MM.1S (cell line): ENCODE results near the gene HOXD1.

Experiments
- DNase-seq: peaks from one replicate; pipeline ENCODE4 v3.0.0-alpha.2; 2015
- H2AFZ ChIP-seq: fragments of 300-600 bp; sonication (generic); 2 replicates; pipeline ENCODE4 v1.6.0; 2016; ENCODE audit warnings: antibody characterized with exemption, low read length
- H3F3A ChIP-seq: fragments of 300-600 bp; sonication (generic); 2 replicates; pipeline ENCODE4 v1.6.1; 2016; ENCODE audit warnings: mild to moderate bottlenecking, antibody characterized with exemption, low read length, moderate library complexity, mixed read lengths; ENCODE audit not compliant: insufficient read depth
- H3K27ac ChIP-seq: fragments of 300-600 bp; sonication (generic); 2 replicates; pipeline ENCODE4 v1.5.1; 2016; ENCODE audit warnings: mild to moderate bottlenecking, low read length
- H3K27me3 ChIP-seq: fragments of 300-600 bp; sonication (generic); replicated peaks from 2 replicates; pipeline ENCODE4 v1.6.0; 2016; ENCODE audit warnings: low read length; ENCODE audit not compliant: insufficient read depth
- H3K36me3 ChIP-seq: fragments of 300-600 bp; sonication (generic); replicated peaks from 2 replicates; pipeline ENCODE4 v1.6.1; 2016; ENCODE audit warnings: mild to moderate bottlenecking, low read length, mixed read lengths; ENCODE audit not compliant: insufficient read depth
- H3K4me1 ChIP-seq: fragments of 300-600 bp; sonication (generic); 2 replicates; pipeline ENCODE4 v1.6.1; 2016; ENCODE audit warnings: low read length, mixed read lengths
- H3K4me2 ChIP-seq: fragments of 300-600 bp; sonication (generic); 2 replicates; pipeline ENCODE4 v1.6.0; 2016; ENCODE audit warnings: low read depth, low read length
- H3K4me3 ChIP-seq: fragments of 300-600 bp; sonication (generic); 2 replicates; pipeline ENCODE4 v1.5.1; 2016; ENCODE audit warnings: low read length, mixed read lengths
- H3K79me2 ChIP-seq: fragments of 300-600 bp; sonication (generic); 2 replicates; pipeline ENCODE4 v1.6.1; 2016; ENCODE audit warnings: mixed run types, low read length, mixed read lengths
- H3K9ac ChIP-seq: fragments of 300-600 bp; sonication (generic); 2 replicates; pipeline ENCODE4 v1.6.1; 2016; ENCODE audit warnings: low read length, mixed read lengths
- H3K9me2 ChIP-seq: fragments of 300-600 bp; sonication (generic); replicated peaks from 2 replicates; pipeline ENCODE4 v1.6.1; 2016; ENCODE audit warnings: mild to moderate bottlenecking, low read length, mixed read lengths; ENCODE audit not compliant: insufficient read depth
- H3K9me3 ChIP-seq: fragments of 300-600 bp; sonication (generic); replicated peaks from 2 replicates; pipeline ENCODE4 v1.6.1; 2016; ENCODE audit warnings: mild to moderate bottlenecking, low read length, mixed read lengths; ENCODE audit not compliant: insufficient read depth
- H4K20me1 ChIP-seq: fragments of 300-600 bp; sonication (generic); 2 replicates; pipeline ENCODE4 v1.6.1; 2016; ENCODE audit warnings: mild to moderate bottlenecking, low read length, moderate library complexity, mixed read lengths; ENCODE audit not compliant: insufficient read depth
- EZH2 ChIP-seq: fragments of 300-600 bp; sonication (generic); optimal IDR thresholded peaks from 2 replicates; pipeline ENCODE3; 2017; ENCODE audit warnings: low read depth, mild to moderate bottlenecking, antibody characterized with exemption, low read length, mixed read lengths
- EZH2phosphoT487 ChIP-seq: fragments of 300-600 bp; sonication (generic); IDR thresholded peaks from 2 replicates; pipeline ENCODE4 v1.6.1; 2018; ENCODE audit warnings: antibody characterized with exemption, low read length
- TF ChIP-seq, protein P1 (sequence below): fragments of 300-600 bp; sonication (generic); IDR thresholded peaks from 2 replicates; pipeline ENCODE4 v1.5.1; 2016; ENCODE audit warnings: antibody characterized with exemption, low read length, mixed read lengths

Gene HOXD1

GRCh38 chr2:176149939-176150583, 38.4 kb upstream of the HOXD1 start:
- no peak for DNase-seq
- H3K4me2 ChIP-seq: no peak overlapping the region
- H4K20me1 ChIP-seq: no peaks in the 10 kb centered on the region
- no peak overlapping the region for H3K9ac ChIP-seq
- no peaks in the 10 kb centered on the region for H3K9me2 ChIP-seq
- TF ChIP-seq, protein P1, sequence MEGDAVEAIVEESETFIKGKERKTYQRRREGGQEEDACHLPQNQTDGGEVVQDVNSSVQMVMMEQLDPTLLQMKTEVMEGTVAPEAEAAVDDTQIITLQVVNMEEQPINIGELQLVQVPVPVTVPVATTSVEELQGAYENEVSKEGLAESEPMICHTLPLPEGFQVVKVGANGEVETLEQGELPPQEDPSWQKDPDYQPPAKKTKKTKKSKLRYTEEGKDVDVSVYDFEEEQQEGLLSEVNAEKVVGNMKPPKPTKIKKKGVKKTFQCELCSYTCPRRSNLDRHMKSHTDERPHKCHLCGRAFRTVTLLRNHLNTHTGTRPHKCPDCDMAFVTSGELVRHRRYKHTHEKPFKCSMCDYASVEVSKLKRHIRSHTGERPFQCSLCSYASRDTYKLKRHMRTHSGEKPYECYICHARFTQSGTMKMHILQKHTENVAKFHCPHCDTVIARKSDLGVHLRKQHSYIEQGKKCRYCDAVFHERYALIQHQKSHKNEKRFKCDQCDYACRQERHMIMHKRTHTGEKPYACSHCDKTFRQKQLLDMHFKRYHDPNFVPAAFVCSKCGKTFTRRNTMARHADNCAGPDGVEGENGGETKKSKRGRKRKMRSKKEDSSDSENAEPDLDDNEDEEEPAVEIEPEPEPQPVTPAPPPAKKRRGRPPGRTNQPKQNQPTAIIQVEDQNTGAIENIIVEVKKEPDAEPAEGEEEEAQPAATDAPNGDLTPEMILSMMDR: no peak
- no peak for TF ChIP-seq EZH2
- TF ChIP-seq EZH2phosphoT487: no peak
- H3K4me1 ChIP-seq: no peaks in the 10 kb centered on the region
- H3K27ac ChIP-seq: no peak overlapping the region
- peaks cover 15% of the 10 kb centered on the region for H3K27me3 ChIP-seq
- H3K79me2 ChIP-seq: no peaks in the 10 kb centered on the region
- H3K4me3 ChIP-seq: no peak overlapping the region
- no peaks in the 10 kb centered on the region for H3F3A ChIP-seq
- no peak overlapping the region for H2AFZ ChIP-seq
- H3K9me3 ChIP-seq: no peaks in the 10 kb centered on the region
- no peaks in the 10 kb centered on the region for H3K36me3 ChIP-seq

- Histone ChIP-seq H3K27ac (no peak overlapping the region), H3K4me1 (no peaks in the 10 kb centered on the region), H3K27me3 (peaks cover 15% of the 10 kb centered on the region), H3K9ac (no peak overlapping the region), H3K79me2 (no peaks in the 10 kb centered on the region), H3K36me3 (no peaks in the 10 kb centered on the region), H3K9me2 (no peaks in the 10 kb centered on the region), H3K4me3 (no peak overlapping the region), H3K9me3 (no peaks in the 10 kb centered on the region), H2AFZ (no peak overlapping the region), H3F3A (no peaks in the 10 kb centered on the region), H4K20me1 (no peaks in the 10 kb centered on the region), H3K4me2 (no peak overlapping the region)
- TF ChIP-seq, protein P1: no peak
- TF ChIP-seq EZH2phosphoT487 (no peak), EZH2 (no peak)
- no peak for DNase-seq
These were observed 37.7 kb upstream of the HOXD1 start for GRCh38 chr2:176150584-176151441.

- no peak within 1 kb of the TSS for H3K4me2 ChIP-seq
- DNase-seq: no peak
- H3K79me2 ChIP-seq: no peaks in the 10 kb centered on the region
- no peak within 1 kb of the TSS for H3K4me3 ChIP-seq
- H3K9ac ChIP-seq: no peak within 1 kb of the TSS
- peaks cover 15% of the 10 kb centered on the region for H3K27me3 ChIP-seq
- no peak within 1 kb of the TSS for H2AFZ ChIP-seq
- no peaks in the 10 kb centered on the region for H3K4me1 ChIP-seq
- H3K9me2 ChIP-seq: no peaks in the 10 kb centered on the region
- H4K20me1 ChIP-seq: no peaks in the 10 kb centered on the region
- H3K9me3 ChIP-seq: no peaks in the 10 kb centered on the region
- H3K36me3 ChIP-seq: no peaks in the 10 kb centered on the region
- no peaks in the 10 kb centered on the region for H3F3A ChIP-seq
- H3K27ac ChIP-seq: no peak within 1 kb of the TSS
- TF ChIP-seq, protein P1: no peak
- no peak for TF ChIP-seq EZH2phosphoT487
- no peak for TF ChIP-seq EZH2
These were observed 36.8 kb upstream of the HOXD1 start, which contains the start of gene HOXD4 for GRCh38 chr2:176151442-176152287. Gene HOXD4, plus strand, starts transcription at chr2:176151550. Its CDS starts 84 bp downstream, at chr2:176151634.
